ENCODE data around the gene WFDC6.

The WFDC6 gene

GRCh38 chr20:45550765-45551164, 11.5 kb upstream of the WFDC6 start:
- no peak overlapping the region for H3K4me3 ChIP-seq (ENCODE audit: low read length)
- H2AFZ ChIP-seq (ENCODE audit: low read depth, low read length) = no peak overlapping the region
- peaks cover 7% of the 10 kb centered on the region for H3K27me3 ChIP-seq (ENCODE audit: insufficient read depth, low read length)
- no peaks in the 10 kb centered on the region for H3K9me3 ChIP-seq (ENCODE audit: low read length)
- H3K36me3 ChIP-seq (ENCODE audit: insufficient read depth, low read length) = no peaks in the 10 kb centered on the region
- H3K4me1 ChIP-seq (ENCODE audit: insufficient read depth, low read length) = no peaks in the 10 kb centered on the region

GRCh38 chr20:45548410-45548809, 9.1 kb upstream of the WFDC6 start:
- H3K27me3 ChIP-seq (ENCODE audit: insufficient read depth, low read length) = peaks cover 7% of the 10 kb centered on the region
- no peak overlapping the region for H3K4me3 ChIP-seq (ENCODE audit: low read length)
- H3K9me3 ChIP-seq (ENCODE audit: low read length) = no peaks in the 10 kb centered on the region
- H2AFZ ChIP-seq (ENCODE audit: low read depth, low read length) = no peak overlapping the region
- no peaks in the 10 kb centered on the region for H3K4me1 ChIP-seq (ENCODE audit: insufficient read depth, low read length)
- no peaks in the 10 kb centered on the region for H3K36me3 ChIP-seq (ENCODE audit: insufficient read depth, low read length)

GRCh38 chr20:45547206-45547770, 8.0 kb upstream of the WFDC6 start, which contains the start of gene EPPIN:
Gene EPPIN (minus strand): TSS chr20:45547401. CDS start chr20:45547357, 44 bp downstream.
- Histone ChIP-seq H2AFZ (ENCODE audit: low read depth, low read length) (no peak within 1 kb of the TSS), H3K4me1 (ENCODE audit: insufficient read depth, low read length) (no peaks in the 10 kb centered on the region), H3K36me3 (ENCODE audit: insufficient read depth, low read length) (no peaks in the 10 kb centered on the region), H3K4me3 (ENCODE audit: low read length) (no peak within 1 kb of the TSS), H3K9me3 (ENCODE audit: low read length) (no peaks in the 10 kb centered on the region), H3K27me3 (ENCODE audit: insufficient read depth, low read length) (peaks cover 7% of the 10 kb centered on the region)

GRCh38 chr20:45545754-45546453, 6.6 kb upstream of the WFDC6 start:
- no peaks in the 10 kb centered on the region for H3K36me3 ChIP-seq (ENCODE audit: insufficient read depth, low read length)
- no peaks in the 10 kb centered on the region for H3K4me1 ChIP-seq (ENCODE audit: insufficient read depth, low read length)
- H3K9me3 ChIP-seq (ENCODE audit: low read length) = no peaks in the 10 kb centered on the region
- no peak overlapping the region for H3K4me3 ChIP-seq (ENCODE audit: low read length)
- no peak overlapping the region for H2AFZ ChIP-seq (ENCODE audit: low read depth, low read length)
- H3K27me3 ChIP-seq (ENCODE audit: insufficient read depth, low read length) = peaks cover 7% of the 10 kb centered on the region

- H3K4me1 ChIP-seq (ENCODE audit: insufficient read depth, low read length) = no peaks in the 10 kb centered on the region
- H3K36me3 ChIP-seq (ENCODE audit: insufficient read depth, low read length) = no peaks in the 10 kb centered on the region
- no peaks in the 10 kb centered on the region for H3K9me3 ChIP-seq (ENCODE audit: low read length)
- peaks cover 7% of the 10 kb centered on the region for H3K27me3 ChIP-seq (ENCODE audit: insufficient read depth, low read length)
- H3K4me3 ChIP-seq (ENCODE audit: low read length) = no peak overlapping the region
- H2AFZ ChIP-seq (ENCODE audit: low read depth, low read length) = no peak overlapping the region
Measured at GRCh38 chr20:45545351-45545750, 6.1 kb upstream of the WFDC6 start.

GRCh38 chr20:45538209-45538799, 978 bp downstream of the WFDC6 start:
- Histone ChIP-seq H3K4me3 (ENCODE audit: low read length) (no peak overlapping the region), H3K27me3 (ENCODE audit: insufficient read depth, low read length) (no peaks in the 10 kb centered on the region)

GRCh38 chr20:45527294-45527693, 12.0 kb downstream of the WFDC6 start:
- H2AFZ ChIP-seq (ENCODE audit: low read depth, low read length) = no peak overlapping the region
- no peaks in the 10 kb centered on the region for H3K9me3 ChIP-seq (ENCODE audit: low read length)
- no peaks in the 10 kb centered on the region for H3K4me1 ChIP-seq (ENCODE audit: insufficient read depth, low read length)
- H3K27me3 ChIP-seq (ENCODE audit: insufficient read depth, low read length) = no peaks in the 10 kb centered on the region
- H3K4me3 ChIP-seq (ENCODE audit: low read length) = no peak overlapping the region
- no peaks in the 10 kb centered on the region for H3K36me3 ChIP-seq (ENCODE audit: insufficient read depth, low read length)

More at GRCh38 chr20:45538209-45538799, 978 bp downstream of the WFDC6 start:
- no peak overlapping the region for H2AFZ ChIP-seq (ENCODE audit: low read depth, low read length)
- no peaks in the 10 kb centered on the region for H3K4me1 ChIP-seq (ENCODE audit: insufficient read depth, low read length)
- no peaks in the 10 kb centered on the region for H3K36me3 ChIP-seq (ENCODE audit: insufficient read depth, low read length)
- H3K9me3 ChIP-seq (ENCODE audit: low read length) = no peaks in the 10 kb centered on the region

GRCh38 chr20:45523821-45524220, 15.5 kb downstream of the WFDC6 start:
- H3K27me3 ChIP-seq (ENCODE audit: insufficient read depth, low read length) = no peaks in the 10 kb centered on the region
- H2AFZ ChIP-seq (ENCODE audit: low read depth, low read length) = no peak overlapping the region
- H3K36me3 ChIP-seq (ENCODE audit: insufficient read depth, low read length) = no peaks in the 10 kb centered on the region
- no peaks in the 10 kb centered on the region for H3K9me3 ChIP-seq (ENCODE audit: low read length)
- no peaks in the 10 kb centered on the region for H3K4me1 ChIP-seq (ENCODE audit: insufficient read depth, low read length)
- H3K4me3 ChIP-seq (ENCODE audit: low read length) = no peak overlapping the region

GRCh38 chr20:45518282-45518681, 21.0 kb downstream of the WFDC6 start:
- Histone ChIP-seq H3K9me3 (ENCODE audit: low read length) (no peaks in the 10 kb centered on the region), H3K36me3 (ENCODE audit: insufficient read depth, low read length) (no peaks in the 10 kb centered on the region), H3K4me3 (ENCODE audit: low read length) (no peak overlapping the region), H3K4me1 (ENCODE audit: insufficient read depth, low read length) (no peaks in the 10 kb centered on the region), H3K27me3 (ENCODE audit: insufficient read depth, low read length) (peaks cover 3% of the 10 kb centered on the region), H2AFZ (ENCODE audit: low read depth, low read length) (no peak overlapping the region)

GRCh38 chr20:45515147-45515913, 24.0 kb downstream of the WFDC6 start, which contains the start of gene SPINT3:
Gene SPINT3 (minus strand): TSS chr20:45515622. CDS start chr20:45515608, 14 bp downstream.
- no peaks in the 10 kb centered on the region for H3K9me3 ChIP-seq (ENCODE audit: low read length)
- no peak within 1 kb of the TSS for H2AFZ ChIP-seq (ENCODE audit: low read depth, low read length)
- no peak within 1 kb of the TSS for H3K4me3 ChIP-seq (ENCODE audit: low read length)
- no peaks in the 10 kb centered on the region for H3K4me1 ChIP-seq (ENCODE audit: insufficient read depth, low read length)
- peaks cover 9% of the 10 kb centered on the region for H3K27me3 ChIP-seq (ENCODE audit: insufficient read depth, low read length)
- no peaks in the 10 kb centered on the region for H3K36me3 ChIP-seq (ENCODE audit: insufficient read depth, low read length)

- H2AFZ ChIP-seq (ENCODE audit: low read depth, low read length) = no peak overlapping the region
- H3K27me3 ChIP-seq (ENCODE audit: insufficient read depth, low read length) = peaks cover 9% of the 10 kb centered on the region
Measured at GRCh38 chr20:45510242-45510862, 28.9 kb downstream of the WFDC6 start.

GRCh38 chr20:45509091-45509490, 30.2 kb downstream of the WFDC6 start:
- Histone ChIP-seq H3K36me3 (ENCODE audit: insufficient read depth, low read length) (no peaks in the 10 kb centered on the region), H3K4me1 (ENCODE audit: insufficient read depth, low read length) (no peaks in the 10 kb centered on the region), H3K27me3 (ENCODE audit: insufficient read depth, low read length) (peaks cover 9% of the 10 kb centered on the region), H2AFZ (ENCODE audit: low read depth, low read length) (no peak overlapping the region), H3K4me3 (ENCODE audit: low read length) (no peak overlapping the region), H3K9me3 (ENCODE audit: low read length) (peaks cover 2% of the 10 kb centered on the region)

More at GRCh38 chr20:45510242-45510862, 28.9 kb downstream of the WFDC6 start:
- peaks cover 2% of the 10 kb centered on the region for H3K9me3 ChIP-seq (ENCODE audit: low read length)
- no peaks in the 10 kb centered on the region for H3K36me3 ChIP-seq (ENCODE audit: insufficient read depth, low read length)
- no peaks in the 10 kb centered on the region for H3K4me1 ChIP-seq (ENCODE audit: insufficient read depth, low read length)
- no peak overlapping the region for H3K4me3 ChIP-seq (ENCODE audit: low read length)

Data from neuron (in vitro differentiated cells).